ENCODE measurements around the gene SPN.
"Not testable (repeated sequence)": the region's sequence is repeated elsewhere in the genome, so short reads cannot be mapped to it uniquely, and the experiment has no call there.

The SPN gene

DNA sequence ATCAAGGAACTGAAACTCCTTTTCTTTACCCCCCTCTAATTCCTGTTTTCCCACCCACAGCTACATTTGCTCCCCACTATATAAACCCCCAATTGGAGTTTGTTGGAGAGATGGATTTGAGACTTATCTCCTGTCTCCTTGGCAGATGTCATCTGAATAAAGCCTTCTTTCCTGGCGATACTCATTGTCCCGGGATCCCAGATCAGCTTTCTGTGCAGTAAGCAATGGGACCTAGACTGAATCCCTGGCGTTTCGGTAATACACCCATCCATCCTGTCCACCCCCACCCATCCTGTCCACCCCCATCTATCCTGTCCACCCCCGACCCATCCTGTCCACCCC lies 38.1 kb downstream of the SPN start:
- no peak for DNase-seq (ENCODE audit: low read depth, low spot score)

DNA sequence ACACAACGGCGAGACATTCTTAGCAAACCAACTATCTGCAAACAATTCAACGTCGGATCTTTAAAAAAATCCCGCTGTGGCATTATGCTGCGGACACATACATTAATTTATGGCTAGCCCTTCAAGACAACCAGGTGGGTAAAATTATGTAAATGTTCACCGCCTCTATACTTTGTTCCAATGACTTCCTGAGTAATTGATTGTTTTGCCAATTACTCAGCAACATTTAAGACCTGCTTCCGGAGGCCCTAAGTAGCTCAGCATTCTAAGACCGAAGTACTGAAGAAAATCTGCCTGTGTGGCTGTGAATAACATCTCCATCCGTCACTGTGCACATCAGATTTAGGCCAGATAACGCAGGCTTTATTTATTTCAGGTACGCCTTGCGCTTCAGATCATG lies 39.2 kb downstream of the SPN start:
- DNase-seq (ENCODE audit: low read depth, low spot score): no peak

DNA sequence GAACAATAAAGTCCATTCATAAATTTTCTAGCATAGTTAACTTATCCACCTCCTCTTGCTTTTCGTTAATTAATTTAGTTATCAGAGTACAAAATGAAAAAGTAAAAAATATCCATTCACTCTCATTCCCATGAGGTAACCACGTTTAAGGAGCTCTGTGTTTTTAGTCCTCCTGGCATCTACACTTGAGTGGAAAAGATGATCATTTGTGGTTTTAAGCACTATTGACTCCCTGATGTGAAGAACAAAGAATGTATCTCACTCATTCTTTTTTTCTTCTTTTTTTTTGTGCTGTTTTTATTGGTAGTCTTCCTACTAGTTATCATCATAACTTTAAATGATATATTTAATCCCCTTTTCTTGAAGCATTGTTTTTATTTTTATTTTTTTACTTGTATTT lies 42.0 kb downstream of the SPN start:
- DNase-seq (ENCODE audit: low read depth, low spot score): no peak

GRCh38 chr16:29707160-29707559 lies 44.1 kb downstream of the SPN start:
- not testable (repeated sequence) for DNase-seq (ENCODE audit: low read depth, low spot score)

DNA sequence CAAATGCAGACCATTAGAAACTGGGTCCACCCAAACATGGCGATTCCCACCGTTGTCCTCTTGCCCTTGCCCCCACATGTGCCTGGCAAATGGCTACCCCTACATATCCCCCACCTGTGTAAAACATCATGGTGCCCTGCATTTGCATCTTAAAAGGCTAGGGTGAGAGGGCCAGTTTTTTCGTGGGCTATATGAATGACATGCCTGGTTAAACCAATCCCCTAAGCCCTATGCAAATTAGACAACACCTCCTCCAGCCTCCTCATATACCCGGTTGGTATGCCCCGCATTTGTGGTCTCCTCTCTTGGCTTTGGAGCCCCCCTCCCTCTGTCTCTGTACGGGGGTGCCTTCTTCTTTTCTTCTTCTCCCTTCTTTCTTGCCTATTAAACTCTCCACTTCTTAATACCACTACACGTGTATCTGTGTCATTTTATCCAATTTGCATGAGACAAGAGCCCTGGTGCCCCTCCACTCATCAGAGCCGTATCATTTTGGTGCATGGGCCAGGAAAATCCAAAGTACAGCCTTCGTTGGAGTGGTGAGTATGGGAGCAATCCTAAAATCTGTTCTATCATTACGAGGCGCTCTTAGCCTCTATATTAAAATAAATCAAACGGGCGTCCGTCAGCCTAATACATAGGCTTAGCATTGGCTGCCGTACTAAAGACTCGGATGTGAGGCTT lies 46.0 kb downstream of the SPN start:
- no peak for DNase-seq (ENCODE audit: low read depth, low spot score)

GRCh38 chr16:29709657-29710056 lies 46.6 kb downstream of the SPN start:
- peak; percentile 40 for DNase-seq (ENCODE audit: low read depth, low spot score)

DNA sequence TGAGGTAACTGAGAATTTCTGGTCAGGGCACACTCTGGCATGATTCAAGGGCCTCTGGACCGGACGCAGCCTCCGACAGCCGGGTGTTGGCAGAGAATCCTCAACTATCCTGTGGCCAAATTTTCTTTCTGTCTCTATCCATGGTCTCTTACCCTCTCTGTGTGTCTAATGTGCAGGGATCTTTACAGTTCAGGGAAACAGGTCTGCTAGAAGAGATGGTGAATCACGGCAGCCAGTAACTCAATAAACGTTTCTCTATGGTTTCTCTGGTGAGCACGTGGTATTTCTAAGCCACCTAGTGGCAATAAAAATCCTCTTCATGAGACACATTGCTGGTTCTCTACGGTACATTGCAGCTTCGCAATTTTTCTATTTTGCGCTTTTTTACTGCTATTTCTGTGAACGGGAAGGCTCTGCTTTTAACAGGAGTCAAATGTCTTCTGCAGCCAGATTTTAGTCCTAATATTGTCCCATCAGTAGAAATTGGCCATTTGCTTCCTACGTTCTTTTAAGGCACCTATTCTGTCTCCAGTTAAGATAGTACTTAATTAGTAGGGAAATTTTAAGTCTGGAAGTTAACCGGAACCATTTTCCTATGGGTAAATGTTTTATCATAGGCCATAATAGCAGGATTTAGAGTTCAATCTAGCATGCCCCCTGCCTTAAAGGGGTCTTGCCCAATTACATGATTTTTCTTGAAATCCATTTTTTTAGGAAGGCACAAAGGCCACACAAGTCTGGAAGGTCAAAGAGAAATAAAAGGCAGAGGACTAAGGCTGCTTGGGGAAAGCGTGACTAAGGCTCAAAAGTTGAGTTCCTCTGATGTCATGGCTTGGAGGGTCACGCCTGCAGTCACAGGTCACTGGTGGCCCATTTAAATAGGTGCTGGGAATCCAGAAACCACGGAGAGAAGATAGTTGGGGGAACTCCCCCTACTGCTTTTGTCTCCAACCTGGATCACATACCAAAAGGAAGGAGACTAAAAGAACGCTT lies 47.5 kb downstream of the SPN start:
- DNase-seq (ENCODE audit: low read depth, low spot score): peak; percentile 76

DNA sequence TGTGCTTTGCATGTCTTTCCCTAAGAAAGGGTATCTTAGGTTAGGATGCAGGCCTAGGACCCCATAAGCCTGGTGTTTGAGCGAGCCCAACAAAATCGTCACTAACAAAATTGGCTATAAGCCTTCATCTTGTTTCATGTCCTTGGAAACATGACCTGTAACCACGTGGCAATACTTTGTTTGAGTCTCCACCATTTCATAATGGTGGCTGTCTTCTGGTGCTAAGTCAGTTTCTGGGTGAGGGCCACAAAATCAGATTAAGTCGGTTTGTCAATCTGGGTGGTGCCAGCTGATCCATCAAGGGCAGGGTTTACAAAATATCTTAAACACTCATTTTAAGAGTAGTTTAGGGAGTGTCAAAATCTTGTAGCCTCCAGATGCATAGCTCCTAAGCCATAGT lies 49.8 kb downstream of the SPN start:
- no peak for DNase-seq (ENCODE audit: low read depth, low spot score)

- no peak for DNase-seq (ENCODE audit: low read depth, low spot score)
These were observed 51.3 kb downstream of the SPN start for GRCh38 chr16:29714396-29714795.

DNA sequence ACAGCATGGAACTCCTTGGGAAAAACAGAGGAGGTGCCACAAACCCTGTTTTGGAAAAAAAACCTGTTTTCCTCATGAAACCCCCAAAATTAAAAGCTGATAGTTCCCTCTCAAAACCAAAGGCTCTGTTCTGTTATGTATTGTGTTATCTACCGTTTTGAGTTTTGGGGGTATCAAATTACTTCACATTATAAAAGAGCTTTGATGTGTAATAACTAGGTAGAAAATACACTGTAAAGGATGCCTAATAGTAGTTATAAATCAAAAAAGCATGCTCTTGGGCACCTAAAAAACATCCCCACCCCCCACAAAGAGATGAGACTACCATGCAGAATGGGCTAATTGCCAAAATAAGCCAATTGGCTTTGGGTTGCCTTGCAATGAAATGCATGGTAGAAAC lies 51.9 kb downstream of the SPN start:
- no peak for DNase-seq (ENCODE audit: low read depth, low spot score)

- no peak for DNase-seq (ENCODE audit: low read depth, low spot score)
These were observed 54.1 kb downstream of the SPN start for GRCh38 chr16:29717113-29717512.

- DNase-seq (ENCODE audit: low read depth, low spot score): no peak
These were observed 56.0 kb downstream of the SPN start for GRCh38 chr16:29719063-29719462.

Data from astrocyte of the hippocampus (primary cell).